HCT116 (cell line): ENCODE measurements around the gene ZNF785. TPM values are rescaled to one million over a fixed set of nuclear protein-coding genes. Genes with fewer than 3 reads are reported as not detected.
A peak's percentile ranks its signal among the peaks of the same experiment; 100 is the strongest.

ENCODE experiments used
- ATAC-seq: fragments of 200-7000 bp; cut with Tn5 transposase; 2 replicates; pipeline ENCODE4 v1.9.1; 2020; ENCODE audit warnings: mild to moderate bottlenecking, moderate library complexity
- BruUV-seq: library from RNA; stranded (reverse); fragments of 400-500 nt; replicated peaks from 2 replicates; lab custom pipeline; 2021; lab: Mats Ljungman, UMichigan
- CTCF ChIA-PET: fragments of 300-600 bp; sonication (Branson Sonifier 250); formaldehyde crosslinking; loops from one replicate; lab custom pipeline; 2021; ENCODE audit warnings: antibody characterized with exemption; lab: Charles Lee
- POLR2A ChIA-PET: fragments of 300-600, 350-600 bp; sonication (Branson Sonifier 250); formaldehyde crosslinking; loops from one replicate; lab custom pipeline; 2021; ENCODE audit warnings: antibody characterized with exemption; lab: Charles Lee
- RAD21 ChIA-PET, 2 experiments: fragments of 300-600 bp; sonication (Branson Sonifier 250); formaldehyde crosslinking; loops; one replicate each; lab custom pipeline; 2023; ENCODE audit warnings: low total read pairs in 2 of 2; ENCODE audit not compliant: uncharacterized antibody in 2 of 2, unreplicated experiment in 2 of 2, low non-redundant PET in 1 of 2; lab: Charles Lee
- DNase-seq: peaks from one replicate; pipeline ENCODE4 v3.0.0-alpha.2; 2010; ENCODE audit warnings: low read depth, low spot score
- H2AFZ ChIP-seq: fragments of 200-600 bp; shearing (Covaris generic), sonication (generic); 2 replicates; pipeline ENCODE4 v1.6.1; 2017; ENCODE audit warnings: low read depth, mixed run types, mixed read lengths, antibody characterized with exemption, low read length; ENCODE audit not compliant: poor library complexity, severe bottlenecking
- H3K27ac ChIP-seq: 2 replicates; pipeline ENCODE4 v1.5.1; 2012; ENCODE audit warnings: low read depth, low read length
- H3K27me3 ChIP-seq: fragments of 200-600 bp; sonication (generic); 2 replicates; pipeline ENCODE4 v1.6.1; 2016; ENCODE audit warnings: mixed run types, low read length, mixed read lengths; ENCODE audit not compliant: insufficient read depth
- H3K36me3 ChIP-seq, 2 experiments: fragments of 200-500 bp in 1 of 2; fragments of 200-600 bp in 1 of 2; sonication (Bioruptor generic) in 1 of 2; sonication (generic) in 1 of 2; 2 replicates each; pipeline versions ENCODE4 v1.5.1 to v1.6.1; 2014 to 2016; ENCODE audit warnings: low read length in 2 of 2, inconsistent platforms in 1 of 2, mixed read lengths in 1 of 2, mixed run types in 1 of 2; ENCODE audit not compliant: insufficient read depth in 2 of 2, control insufficient read depth in 1 of 2
- H3K4me1 ChIP-seq, 2 experiments: fragments of 200-600 bp in 1 of 2; sonication (generic) in 1 of 2; 2 replicates each; pipeline versions ENCODE4 v1.5.1 to v1.6.1; 2012 to 2017; ENCODE audit warnings: low read length in 2 of 2, inconsistent platforms in 1 of 2, mild to moderate bottlenecking in 1 of 2, mixed read lengths in 1 of 2, mixed run types in 1 of 2, moderate library complexity in 1 of 2; ENCODE audit not compliant: insufficient read depth in 2 of 2, control insufficient read depth in 1 of 2
- H3K4me2 ChIP-seq: fragments of 200-600 bp; sonication (generic); 2 replicates; pipeline ENCODE4 v1.6.1; 2017; ENCODE audit warnings: mixed run types, low read length, mixed read lengths
- H3K4me3 ChIP-seq, 2 experiments: fragments of 200-600 bp in 1 of 2; sonication (generic) in 1 of 2; replicated peaks in 1 of 2; 2 replicates each; pipeline ENCODE4 v1.5.1; 2011 to 2016; ENCODE audit warnings: low read length in 2 of 2, control low read depth in 1 of 2, low read depth in 1 of 2, mild to moderate bottlenecking in 1 of 2, mixed read lengths in 1 of 2, mixed run types in 1 of 2
- H3K79me2 ChIP-seq: fragments of 200-600 bp; sonication (generic); 2 replicates; pipeline ENCODE4 v1.6.1; 2017; ENCODE audit warnings: mild to moderate bottlenecking, mixed run types, low read length, moderate library complexity, mixed read lengths; ENCODE audit not compliant: insufficient read depth
- H3K9ac ChIP-seq: fragments of 200-600 bp; sonication (generic); 2 replicates; pipeline ENCODE4 v1.6.1; 2016; ENCODE audit warnings: low read length, mixed read lengths
- H3K9me2 ChIP-seq: fragments of 200-600 bp; sonication (generic), shearing (Covaris generic); 2 replicates; pipeline ENCODE4 v1.6.1; 2017; ENCODE audit warnings: mixed run types, mild to moderate bottlenecking, moderate library complexity; ENCODE audit not compliant: insufficient read depth
- H3K9me3 ChIP-seq, 2 experiments: fragments of 200-500 bp in 1 of 2; fragments of 200-600 bp in 1 of 2; sonication (Bioruptor generic) in 1 of 2; sonication (generic) in 1 of 2; 2 replicates each; pipeline ENCODE4 v1.6.1; 2014 to 2017; ENCODE audit warnings: low read length in 2 of 2, mixed read lengths in 2 of 2, inconsistent platforms in 1 of 2, low read depth in 1 of 2, mild to moderate bottlenecking in 1 of 2, mixed run types in 1 of 2, moderate library complexity in 1 of 2; ENCODE audit not compliant: control insufficient read depth in 1 of 2, insufficient read depth in 1 of 2
- H4K20me1 ChIP-seq: fragments of 200-600 bp; sonication (generic), shearing (Covaris generic); 2 replicates; pipeline ENCODE4 v1.6.1; 2017; ENCODE audit warnings: mixed run types, mild to moderate bottlenecking, moderate library complexity; ENCODE audit not compliant: insufficient read depth
- ATF3 ChIP-seq: IDR thresholded peaks from 2 replicates; pipeline ENCODE4 v1.6.1; 2012
- CBX3 ChIP-seq: IDR thresholded peaks from 2 replicates; pipeline ENCODE4 v1.6.1; 2012; ENCODE audit warnings: low read depth
- EGR1 ChIP-seq: IDR thresholded peaks from 2 replicates; pipeline ENCODE4 v1.6.1; 2012; ENCODE audit warnings: low read depth
- ELF1 ChIP-seq: IDR thresholded peaks from 2 replicates; pipeline ENCODE4 v1.6.1; 2012; ENCODE audit warnings: low read depth, borderline replicate concordance
- EZH2 ChIP-seq: fragments of 200-600 bp; sonication (generic); IDR thresholded peaks from 2 replicates; pipeline ENCODE4 v1.6.1; 2017; ENCODE audit warnings: antibody characterized with exemption, mixed run types
- EZH2phosphoT487 ChIP-seq: fragments of 200-600 bp; IDR thresholded peaks from 2 replicates; pipeline ENCODE4 v1.6.1; 2018; ENCODE audit warnings: antibody characterized with exemption, borderline replicate concordance
- FOSL1 ChIP-seq: IDR thresholded peaks from 2 replicates; pipeline ENCODE4 v1.6.1; 2012; ENCODE audit warnings: low read depth
- JUND ChIP-seq: IDR thresholded peaks from 2 replicates; pipeline ENCODE4 v1.6.1; 2012
- MAX ChIP-seq: IDR thresholded peaks from 2 replicates; pipeline ENCODE4 v1.6.1; 2012
- POLR2AphosphoS5 ChIP-seq: IDR thresholded peaks from 2 replicates; pipeline ENCODE4 v1.6.1; 2011; ENCODE audit warnings: mild to moderate bottlenecking, low read depth, low read length, moderate library complexity
- RAD21 ChIP-seq: IDR thresholded peaks from 2 replicates; pipeline ENCODE4 v1.6.1; 2012; ENCODE audit warnings: low read depth, mild to moderate bottlenecking
- REST ChIP-seq: IDR thresholded peaks from 2 replicates; pipeline ENCODE4 v1.6.1; 2012; ENCODE audit warnings: low read depth
- SIN3A ChIP-seq: IDR thresholded peaks from 2 replicates; pipeline ENCODE4 v1.6.1; 2012; ENCODE audit warnings: low read depth
- SP1 ChIP-seq: IDR thresholded peaks from 2 replicates; pipeline ENCODE4 v1.6.1; 2012; ENCODE audit warnings: low read depth
- SRF ChIP-seq: IDR thresholded peaks from 2 replicates; pipeline ENCODE4 v1.6.1; 2012; ENCODE audit warnings: low read depth
- YY1 ChIP-seq: IDR thresholded peaks from 2 replicates; pipeline ENCODE4 v1.6.1; 2011; ENCODE audit warnings: low read length, low read depth, moderate library complexity, mild to moderate bottlenecking; ENCODE audit not compliant: insufficient replicate concordance; ENCODE audit errors: extremely low read depth
- ZFX ChIP-seq: fragments of 450-650 bp; IDR thresholded peaks from 2 replicates; pipeline ENCODE4 v1.6.1; 2017
- intact Hi-C: fragments of 100-400 bp; cut with micrococcal nuclease; formaldehyde crosslinking; loops from 2 replicates; pipeline ENCODE4 v1.10.0; 2022
- total RNA-seq: library from RNA; stranded (reverse); gene quantifications from one replicate; pipeline ENCODE4 v1.2.1, GENCODE V29; 2021; ENCODE audit not compliant: unreplicated experiment
- TF ChIP-seq, protein P1 (sequence below), 3 experiments: fragments of 200-600 bp in 1 of 3; sonication (generic) in 1 of 3; IDR thresholded peaks in 2 of 3; conservative IDR thresholded peaks in 1 of 3; 2 replicates each; pipeline ENCODE4 v1.5.1; 2012 to 2017; ENCODE audit warnings: low read depth in 2 of 3, low read length in 2 of 3, antibody characterized with exemption in 1 of 3, borderline replicate concordance in 1 of 3, control low read depth in 1 of 3, mild to moderate bottlenecking in 1 of 3, mixed read lengths in 1 of 3, mixed run types in 1 of 3, moderate library complexity in 1 of 3; ENCODE audit not compliant: insufficient read depth in 1 of 3

The ZNF785 gene
- total RNA-seq, 1 experiment from 2014 or later = 0.15 TPM

DNA sequence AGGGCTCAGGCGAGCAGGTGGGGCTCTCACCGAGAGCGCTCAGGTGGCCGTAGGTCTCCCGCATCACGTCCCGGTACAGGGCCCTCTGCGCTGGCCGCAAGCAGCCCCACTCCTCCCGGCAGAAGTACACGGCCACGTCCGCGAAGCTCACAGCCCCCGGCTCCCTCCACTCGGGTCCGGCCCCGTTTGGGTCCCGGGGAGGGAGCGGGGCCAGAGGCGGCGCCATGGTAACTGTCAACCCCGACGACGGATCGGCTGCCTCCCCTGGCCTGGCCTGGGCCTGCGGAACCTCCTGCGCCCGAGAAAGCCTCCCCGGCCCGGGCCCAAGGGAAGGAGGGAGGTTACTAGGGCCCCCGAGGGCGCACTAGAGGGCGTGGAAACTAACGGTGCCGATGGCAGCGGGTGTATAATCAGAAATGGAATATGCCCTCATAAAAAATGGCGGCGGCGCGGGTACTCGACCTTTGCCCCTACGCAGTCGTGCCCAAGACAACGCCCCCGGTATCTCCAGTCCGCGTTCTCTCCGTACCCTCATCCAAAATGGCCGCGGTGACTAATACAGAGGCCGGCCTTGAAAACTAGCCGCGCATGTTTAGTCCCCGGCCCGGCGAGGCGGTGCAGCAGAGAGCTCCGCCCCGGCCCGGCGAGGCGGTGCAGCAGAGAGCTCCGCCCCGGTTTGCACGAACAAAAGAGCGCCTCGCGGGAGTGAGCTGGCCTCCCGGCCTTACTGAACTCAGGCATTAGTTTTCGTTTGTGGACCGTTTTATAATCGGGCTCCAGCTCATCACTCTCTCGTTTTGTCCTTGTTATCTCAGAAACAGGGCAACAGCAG lies 27.3 kb downstream of the ZNF785 start, which contains the start of gene ZNF764:
TSS of gene ZNF764 (minus strand) at position 418 of the 832 bp plus-strand sequence. CDS start at position 226, 192 bp downstream.
- Histone ChIP-seq H3K4me1 (peaks cover 10 to 21% of the 10 kb centered on the region in 2 experiments), H3K9me2 (no peaks in the 10 kb centered on the region), H3K36me3 (peaks cover 4% of the 10 kb centered on the region in 2 experiments; a peak in 2 of 4 replicates), H2AFZ (peak within 1 kb of the TSS; percentile 68), H3K79me2 (peaks cover 14% of the 10 kb centered on the region; the same call in 1 of the 2 replicates), H3K27me3 (no peaks in the 10 kb centered on the region), H3K9ac (peak within 1 kb of the TSS; percentile 93), H3K9me3 (no peaks in the 10 kb centered on the region), H3K4me3 (peak within 1 kb of the TSS; percentile 79 to 94), H4K20me1 (no peaks in the 10 kb centered on the region), H3K4me2 (peak within 1 kb of the TSS; percentile 93), H3K27ac (peak within 1 kb of the TSS; percentile 85)
- POLR2A ChIA-PET = interaction anchor here (0.8 to 2.4 kb wide), 9 partner anchors 8 to 140 kb away, joined by 3 to 21 read pairs (median 3); partner anchors contain the start of genes DCTPP1, ZNF688 and ZNF747
- intact Hi-C loops = no loop called here
- CTCF ChIA-PET = interaction anchor here (0.7 to 1.3 kb wide), 7 partner anchors 14 to 149 kb away, joined by 3 to 6 read pairs (median 4); partner anchors contain the start of genes DCTPP1, ZNF688 and ZNF747
- BruUV-seq = TSS peak; percentile 61
- peak; percentile 97 for ATAC-seq
- DNase-seq = peak; percentile 97
- RAD21 ChIA-PET = interaction anchor here (0.8 to 1.2 kb wide), 5 partner anchors 14 to 128 kb away, joined by 3 to 4 read pairs (median 3); partner anchors contain the start of genes DCTPP1 (in 1 of the 2), ZNF688 (in 1 of the 2) and ZNF747 (in 1 of the 2)
- TF ChIP-seq POLR2AphosphoS5 = peak; percentile 86
- peak; percentile 54 for TF ChIP-seq FOSL1
- TF ChIP-seq, protein P1, sequence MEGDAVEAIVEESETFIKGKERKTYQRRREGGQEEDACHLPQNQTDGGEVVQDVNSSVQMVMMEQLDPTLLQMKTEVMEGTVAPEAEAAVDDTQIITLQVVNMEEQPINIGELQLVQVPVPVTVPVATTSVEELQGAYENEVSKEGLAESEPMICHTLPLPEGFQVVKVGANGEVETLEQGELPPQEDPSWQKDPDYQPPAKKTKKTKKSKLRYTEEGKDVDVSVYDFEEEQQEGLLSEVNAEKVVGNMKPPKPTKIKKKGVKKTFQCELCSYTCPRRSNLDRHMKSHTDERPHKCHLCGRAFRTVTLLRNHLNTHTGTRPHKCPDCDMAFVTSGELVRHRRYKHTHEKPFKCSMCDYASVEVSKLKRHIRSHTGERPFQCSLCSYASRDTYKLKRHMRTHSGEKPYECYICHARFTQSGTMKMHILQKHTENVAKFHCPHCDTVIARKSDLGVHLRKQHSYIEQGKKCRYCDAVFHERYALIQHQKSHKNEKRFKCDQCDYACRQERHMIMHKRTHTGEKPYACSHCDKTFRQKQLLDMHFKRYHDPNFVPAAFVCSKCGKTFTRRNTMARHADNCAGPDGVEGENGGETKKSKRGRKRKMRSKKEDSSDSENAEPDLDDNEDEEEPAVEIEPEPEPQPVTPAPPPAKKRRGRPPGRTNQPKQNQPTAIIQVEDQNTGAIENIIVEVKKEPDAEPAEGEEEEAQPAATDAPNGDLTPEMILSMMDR (IDR thresholded peaks at IDR 0.05 in 2 of 3, conservative IDR thresholded peaks at IDR 0.05 in 1 of 3; ENCODE audit: borderline replicate concordance in 1 of 3, insufficient read depth in 1 of 3, low read depth in 2 of 3, low read length in 2 of 3) = no peak
- no peak for TF ChIP-seq EZH2phosphoT487
- no peak for TF ChIP-seq CBX3
- no peak for TF ChIP-seq REST
- no peak for TF ChIP-seq EZH2
- TF ChIP-seq ZFX = peak; percentile 89
- TF ChIP-seq SP1 = peak; percentile 87
- peak; percentile 62 for TF ChIP-seq JUND
- no peak for TF ChIP-seq ATF3
- peak; percentile 98 for TF ChIP-seq EGR1
- TF ChIP-seq SRF = peak; percentile 56; the same call in 1 of the 2 replicates
- TF ChIP-seq ELF1 = no peak; the same call in 1 of the 2 replicates
- peak; percentile 99 for TF ChIP-seq YY1
- peak; percentile 64; the same call in 1 of the 2 replicates for TF ChIP-seq SIN3A
- peak; percentile 84 for TF ChIP-seq MAX
- no peak; the same call in 1 of the 2 replicates for TF ChIP-seq RAD21
